Medulla oblongata (tissue), 1 donor: Measurements from ENCODE around the gene TPM4.
A peak's percentile ranks its signal among the peaks of the same experiment; 100 is the strongest.

Experiments
- DNase-seq: peaks from one replicate; pipeline ENCODE4 v3.0.0-alpha.2; 2015; ENCODE audit errors: extremely low spot score

The TPM4 gene

DNA sequence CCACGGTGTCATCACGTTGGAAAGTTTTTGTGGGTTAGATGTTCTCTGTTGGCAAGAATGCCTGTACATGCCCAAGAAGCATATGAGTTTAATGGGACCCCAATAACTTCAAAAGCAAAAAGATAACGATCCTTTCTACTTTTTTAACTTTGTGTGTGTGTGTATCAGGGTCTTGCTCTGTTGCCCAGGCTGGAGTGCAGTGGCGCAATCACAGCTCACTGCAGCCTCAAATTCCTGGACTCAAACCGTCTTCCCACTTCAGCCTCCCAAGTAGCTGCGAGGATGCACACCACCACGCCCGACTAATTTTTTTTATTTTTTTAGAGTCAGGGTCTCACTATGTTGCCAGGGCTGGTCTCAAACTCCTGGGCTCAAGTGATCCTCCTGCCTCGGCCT lies 34.3 kb upstream of the TPM4 start:
- DNase-seq = no peak

DNA sequence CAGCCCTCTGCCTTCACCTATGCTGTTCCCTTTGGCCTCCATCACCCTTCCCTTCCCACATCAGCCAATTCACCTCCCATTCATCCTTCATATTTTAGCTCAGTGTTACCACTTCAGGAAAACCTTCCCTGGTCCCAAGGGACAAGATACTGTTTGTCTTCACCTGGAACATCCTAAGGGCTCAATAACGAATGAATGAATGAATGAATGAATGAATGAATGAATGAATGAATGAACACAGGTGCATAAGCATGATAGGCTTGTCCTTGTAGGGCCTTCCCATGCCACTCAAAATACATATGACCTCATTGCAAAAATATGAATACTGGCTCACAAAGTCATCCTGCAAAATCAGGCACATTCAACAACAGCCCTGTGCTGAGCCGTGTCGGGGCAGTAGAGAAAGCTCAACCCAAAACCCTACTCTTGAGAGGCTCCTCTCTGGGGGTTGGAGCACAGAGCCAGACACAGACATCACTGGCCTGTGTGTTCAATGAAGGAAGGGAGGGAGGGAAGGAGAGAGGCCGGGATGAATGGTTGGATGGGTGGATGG lies 33.7 kb upstream of the TPM4 start:
- DNase-seq = no peak

DNA sequence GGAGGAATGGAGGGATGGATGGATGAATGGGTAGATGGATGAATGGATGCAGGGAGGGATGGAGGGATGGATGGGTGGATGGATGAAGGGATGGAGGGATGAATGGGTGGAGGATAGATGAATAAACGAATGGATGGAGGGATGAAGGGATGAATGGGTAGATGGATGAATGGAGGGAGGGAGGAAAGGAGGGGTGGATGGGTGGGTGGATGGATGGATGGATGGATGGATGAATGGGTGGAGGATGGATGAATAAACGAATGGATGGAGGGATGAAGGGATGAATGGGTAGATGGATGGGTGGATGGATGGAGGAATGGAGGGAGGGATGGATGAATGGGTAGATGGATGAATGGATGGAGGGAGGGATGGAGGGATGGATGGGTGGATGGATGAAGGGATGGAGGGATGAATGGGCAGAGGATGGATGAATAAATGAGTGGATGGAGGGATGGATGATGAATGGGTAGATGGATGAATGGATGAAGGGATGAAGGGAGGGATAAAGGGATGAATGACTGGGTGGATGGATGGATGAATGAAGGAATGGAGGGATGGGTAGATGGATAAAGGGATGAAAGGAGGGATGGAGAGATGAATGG lies 33.0 kb upstream of the TPM4 start:
- no peak for DNase-seq

- no peak for DNase-seq
Measured at GRCh38 chr19:16044746-16045145, 31.5 kb upstream of the TPM4 start.

DNA sequence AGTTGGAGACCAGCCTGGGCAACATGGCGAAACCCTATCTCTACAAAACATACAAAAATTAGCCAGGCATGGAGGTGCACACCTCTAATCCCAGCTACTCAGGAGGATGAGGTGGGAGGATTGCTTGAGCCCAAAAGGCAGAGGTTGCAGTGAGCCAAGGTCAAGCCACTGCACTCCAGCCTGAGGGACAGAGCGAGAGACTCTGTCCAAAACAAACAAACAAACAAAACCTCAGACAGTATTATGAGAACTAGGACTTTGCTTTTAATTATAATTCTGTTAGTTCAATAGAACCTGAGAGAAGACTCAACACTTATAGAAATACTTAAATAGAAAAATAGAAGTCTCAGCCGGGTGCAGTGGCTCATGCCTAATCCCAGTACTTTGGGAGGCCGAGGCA lies 31.1 kb upstream of the TPM4 start:
- DNase-seq = no peak

- DNase-seq = no peak
Measured at GRCh38 chr19:16045893-16046292, 30.4 kb upstream of the TPM4 start.

DNA sequence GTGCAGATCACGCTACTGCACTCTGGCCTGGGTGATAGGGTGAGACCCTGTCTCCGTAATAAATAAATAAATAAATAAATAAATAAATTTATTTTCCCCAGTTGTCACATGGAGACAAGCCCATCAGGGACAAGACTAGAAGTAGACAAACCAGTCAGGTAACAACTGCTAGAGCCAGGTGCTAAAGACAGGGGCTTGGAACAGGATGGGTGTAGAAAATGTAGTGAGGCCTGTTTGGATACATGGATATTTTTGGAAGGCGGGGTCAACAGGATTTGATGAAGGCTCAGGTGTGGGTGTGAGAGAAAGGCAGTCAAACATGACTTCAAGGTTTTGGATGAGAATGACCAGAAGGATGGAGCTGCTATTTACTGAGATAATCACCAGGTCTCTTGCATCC lies 27.7 kb upstream of the TPM4 start:
- no peak for DNase-seq

- peak; percentile 10 for DNase-seq
Measured at GRCh38 chr19:16051254-16052025, 24.9 kb upstream of the TPM4 start.

- no peak for DNase-seq
Measured at GRCh38 chr19:16052353-16052752, 23.9 kb upstream of the TPM4 start.

GRCh38 chr19:16057062-16057461 lies 19.2 kb upstream of the TPM4 start:
- DNase-seq = no peak

DNA sequence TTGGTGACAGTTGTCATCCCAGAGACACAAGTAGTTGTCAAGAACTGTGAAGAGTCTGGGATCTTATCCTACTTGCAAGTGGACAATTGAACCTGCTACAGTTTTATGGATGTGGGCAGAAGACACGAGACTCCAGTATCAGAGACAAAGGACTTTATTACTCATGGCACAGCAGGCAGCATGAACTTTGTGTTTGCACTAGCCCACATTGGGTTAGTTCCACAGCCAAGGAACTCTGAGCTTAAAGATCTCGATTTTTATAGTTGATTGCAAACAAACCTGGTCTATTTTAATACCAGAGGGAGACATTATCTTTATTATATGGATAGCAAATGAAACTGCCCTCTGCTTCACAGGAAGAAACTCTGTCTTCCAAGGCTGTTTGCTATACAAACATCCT lies 16.0 kb upstream of the TPM4 start:
- DNase-seq = no peak

DNA sequence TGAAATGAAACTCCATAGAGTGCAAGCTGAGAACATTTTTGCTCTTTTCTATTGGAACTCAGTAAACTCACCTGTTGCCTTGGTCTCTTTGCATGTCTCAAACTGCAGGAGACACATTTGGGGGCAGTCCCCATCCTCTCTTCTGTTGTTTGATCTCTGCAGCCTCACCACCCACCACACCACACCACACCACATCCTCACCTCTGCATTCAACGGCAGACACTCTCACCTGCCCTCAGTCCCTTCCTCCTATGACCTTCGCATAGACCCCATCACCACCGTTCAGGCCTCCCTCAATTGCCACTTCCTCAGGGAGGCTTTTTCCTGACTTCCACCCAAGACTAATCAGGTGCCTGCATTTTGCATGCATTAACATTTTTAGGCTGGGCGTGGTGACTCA lies 14.4 kb upstream of the TPM4 start:
- no peak for DNase-seq

DNA sequence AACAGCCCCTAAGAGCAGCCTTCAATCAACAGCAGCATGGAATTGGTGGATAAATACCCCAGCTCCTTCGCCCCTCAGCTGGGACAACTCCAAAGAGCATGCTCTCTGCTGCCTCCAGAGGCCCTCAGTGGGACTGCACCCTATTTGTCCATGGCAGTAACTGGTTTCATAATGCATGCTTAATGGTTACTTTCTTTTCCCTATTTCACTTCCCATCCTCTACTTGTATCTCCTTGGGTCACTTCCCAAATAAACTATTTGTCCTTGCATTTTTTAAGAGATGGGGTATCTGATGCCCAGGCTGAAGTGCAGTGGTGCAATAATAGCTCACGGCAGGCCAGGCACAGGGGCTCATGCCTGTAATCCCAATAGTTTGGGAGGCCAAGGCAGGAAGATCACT lies 13.5 kb upstream of the TPM4 start:
- peak; percentile 33 for DNase-seq

- DNase-seq = no peak
Measured at GRCh38 chr19:16064209-16064889, 11.9 kb upstream of the TPM4 start.

GRCh38 chr19:16066611-16067104 lies 9.6 kb upstream of the TPM4 start:
- DNase-seq = no peak

DNA sequence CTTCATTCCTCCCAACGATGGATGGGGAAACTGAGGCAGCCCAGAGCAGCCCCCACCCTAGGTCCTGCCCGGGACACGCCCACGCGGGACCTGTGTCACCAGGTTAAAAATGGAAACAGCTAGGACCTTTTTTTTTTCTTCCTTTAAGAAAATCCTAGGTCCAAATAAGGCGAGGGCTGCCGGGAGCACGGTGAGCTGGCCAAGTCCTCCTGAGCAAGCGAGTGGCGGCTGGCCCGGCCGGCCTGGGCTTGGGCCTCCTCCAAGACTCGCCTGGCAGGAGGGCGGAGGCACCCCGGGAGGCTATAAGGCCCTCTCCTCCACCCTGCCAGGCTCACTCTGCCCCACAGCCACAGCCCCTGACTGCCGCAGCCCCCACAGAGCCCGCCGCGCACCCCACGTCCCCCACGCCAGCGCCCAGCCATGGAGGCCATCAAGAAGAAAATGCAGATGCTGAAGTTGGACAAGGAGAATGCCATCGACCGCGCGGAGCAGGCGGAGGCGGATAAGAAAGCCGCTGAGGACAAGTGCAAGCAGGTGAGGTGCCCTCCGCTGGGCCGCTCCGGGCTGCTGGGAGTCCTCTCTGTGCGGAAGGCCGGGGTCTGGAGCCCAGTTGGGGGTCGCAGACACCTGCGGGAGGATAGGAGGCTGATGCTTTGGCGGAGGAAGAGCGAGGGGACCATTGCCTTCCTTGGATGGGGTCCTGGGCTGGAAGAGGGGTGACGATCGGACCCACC lies 8.9 kb upstream of the TPM4 start:
- DNase-seq = peak; percentile 68

DNA sequence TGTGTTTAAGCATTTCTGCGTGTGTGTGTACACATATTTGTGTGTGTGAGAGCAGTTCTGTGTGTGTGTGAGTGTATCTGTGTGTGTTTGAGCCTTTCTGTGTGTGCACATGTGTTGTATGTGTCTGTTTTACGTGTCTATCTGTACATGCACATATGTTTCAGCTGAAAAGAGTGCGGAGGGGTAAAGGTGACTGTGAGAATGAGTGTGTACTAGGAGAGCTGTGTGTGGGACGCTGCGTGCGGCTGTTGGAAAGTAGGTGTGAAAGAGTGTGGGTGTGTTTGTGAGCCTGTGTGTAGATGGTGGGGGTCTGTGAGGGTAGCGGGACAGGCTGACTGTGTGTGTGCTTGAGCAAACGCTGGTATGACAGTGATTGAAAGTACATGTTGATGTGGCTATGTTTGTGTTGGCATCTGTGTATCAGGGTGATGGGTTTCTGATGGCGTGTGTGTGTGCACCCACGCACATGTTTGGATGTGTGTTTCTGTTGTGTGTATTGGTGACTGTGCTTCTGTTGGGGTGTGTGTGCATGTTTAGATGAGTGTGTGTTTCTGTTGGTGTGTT lies 7.5 kb upstream of the TPM4 start:
- DNase-seq = no peak

DNA sequence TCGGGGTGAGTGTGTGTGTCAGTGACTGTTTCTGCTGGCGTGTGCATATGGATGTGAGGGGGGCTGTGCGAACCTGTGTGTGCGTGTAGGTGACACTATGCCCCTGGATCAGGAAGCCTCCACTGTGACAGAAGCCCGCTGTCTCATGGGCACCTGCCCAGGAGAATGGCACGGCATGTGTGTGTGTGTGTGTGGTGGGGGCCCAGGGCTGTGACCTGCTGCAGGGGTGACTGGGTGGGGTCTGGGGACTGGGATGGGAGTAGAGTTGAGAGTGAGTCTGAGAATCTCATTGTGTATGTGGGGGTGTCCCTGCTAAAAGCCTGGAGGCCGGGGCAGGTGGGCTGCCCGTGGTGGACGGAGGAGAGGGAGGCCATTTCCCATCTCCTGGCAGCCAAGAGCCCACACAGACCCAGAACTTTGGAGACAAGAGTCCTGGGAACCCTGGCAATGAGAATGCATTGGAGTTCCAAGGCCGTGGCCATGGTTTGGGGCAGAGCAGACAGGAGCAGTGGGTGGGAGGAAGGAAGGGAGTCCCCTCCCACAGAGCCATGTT lies 6.4 kb upstream of the TPM4 start:
- no peak for DNase-seq

DNA sequence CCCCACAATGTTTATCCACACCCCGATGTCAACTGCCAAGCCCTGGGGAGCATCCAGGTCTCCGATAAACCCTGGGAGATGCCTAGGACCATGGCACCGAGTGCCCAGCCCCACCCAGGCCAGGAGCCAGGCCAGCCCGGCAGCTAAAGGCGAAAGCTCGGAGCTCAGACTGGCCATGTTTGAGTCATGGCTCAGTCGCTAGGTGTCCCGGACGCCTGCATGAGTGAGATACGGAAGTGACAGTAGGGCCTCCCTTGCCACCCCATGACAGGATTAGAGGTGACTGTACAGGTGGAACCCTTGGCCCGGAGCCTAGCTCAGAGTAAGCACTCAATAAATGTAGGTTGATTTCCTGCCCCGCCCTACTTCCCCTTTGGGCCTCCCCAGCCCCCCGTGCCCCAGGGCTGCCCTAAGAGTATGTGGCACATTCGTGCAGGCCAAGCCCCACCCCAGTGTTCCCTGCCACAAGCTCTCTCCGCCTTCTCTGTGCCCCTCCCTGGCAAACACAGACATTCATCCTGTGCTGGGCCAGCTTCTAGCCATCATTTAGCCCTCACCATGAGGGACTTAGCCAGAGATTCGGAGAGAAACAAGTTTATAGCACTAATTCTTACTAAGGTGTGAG lies 5.8 kb upstream of the TPM4 start:
- no peak for DNase-seq

GRCh38 chr19:16071072-16071691 lies 5.1 kb upstream of the TPM4 start:
- DNase-seq = no peak
